SKM-1 treated with dmso at 0.1 percent for 144 hours (cell line): ENCODE measurements around the gene HOXD4.

Source experiments
- DNase-seq: peaks from one replicate; lab custom pipeline; 2025; ENCODE audit not compliant: unreplicated experiment; lab: John Stamatoyannopoulos, UW

HOXD4 gene

GRCh38 chr2:176151442-176152287, at the start of gene HOXD4:
TSS of gene HOXD4 (plus strand) at chr2:176151550. CDS start at chr2:176151634, 84 bp downstream.
- no peak for DNase-seq

GRCh38 chr2:176101842-176102241, 49.5 kb upstream of the HOXD4 start:
- no peak for DNase-seq

DNA sequence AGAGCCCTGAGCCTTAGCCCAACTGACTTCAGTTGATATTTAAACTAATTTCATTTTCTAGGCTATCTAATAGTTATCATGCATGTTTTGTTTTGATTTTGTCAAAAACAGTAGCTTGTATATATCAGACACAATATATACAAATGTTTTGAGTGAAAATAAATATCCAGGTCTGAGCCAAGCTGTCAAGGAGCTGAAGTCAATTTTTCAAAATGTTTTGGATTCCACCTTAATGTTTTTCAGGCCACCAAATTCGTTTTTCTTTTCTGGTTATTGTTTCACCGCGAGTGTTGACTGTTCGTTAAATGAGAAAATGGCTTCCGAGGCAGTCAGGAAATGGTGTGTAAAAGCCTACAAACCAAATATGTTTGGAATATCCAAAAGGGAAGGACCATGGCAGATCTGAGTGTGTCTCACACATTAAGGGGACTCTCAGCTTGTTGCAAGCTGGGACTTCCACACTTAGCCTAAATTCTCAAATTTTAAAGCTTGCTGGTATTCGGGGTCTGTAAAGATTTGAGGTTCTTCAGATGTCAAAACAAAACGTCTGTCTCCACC, 49.0 kb upstream of the HOXD4 start:
- no peak for DNase-seq

- no peak for DNase-seq
Measured at GRCh38 chr2:176103194-176103593, 48.2 kb upstream of the HOXD4 start.

GRCh38 chr2:176103742-176104315, 47.5 kb upstream of the HOXD4 start:
- no peak for DNase-seq

- no peak for DNase-seq
Measured at GRCh38 chr2:176104316-176105077, 46.9 kb upstream of the HOXD4 start.

- no peak for DNase-seq
Measured at GRCh38 chr2:176105078-176105729, 46.1 kb upstream of the HOXD4 start.

GRCh38 chr2:176105730-176106580, 45.4 kb upstream of the HOXD4 start:
- no peak for DNase-seq

DNA sequence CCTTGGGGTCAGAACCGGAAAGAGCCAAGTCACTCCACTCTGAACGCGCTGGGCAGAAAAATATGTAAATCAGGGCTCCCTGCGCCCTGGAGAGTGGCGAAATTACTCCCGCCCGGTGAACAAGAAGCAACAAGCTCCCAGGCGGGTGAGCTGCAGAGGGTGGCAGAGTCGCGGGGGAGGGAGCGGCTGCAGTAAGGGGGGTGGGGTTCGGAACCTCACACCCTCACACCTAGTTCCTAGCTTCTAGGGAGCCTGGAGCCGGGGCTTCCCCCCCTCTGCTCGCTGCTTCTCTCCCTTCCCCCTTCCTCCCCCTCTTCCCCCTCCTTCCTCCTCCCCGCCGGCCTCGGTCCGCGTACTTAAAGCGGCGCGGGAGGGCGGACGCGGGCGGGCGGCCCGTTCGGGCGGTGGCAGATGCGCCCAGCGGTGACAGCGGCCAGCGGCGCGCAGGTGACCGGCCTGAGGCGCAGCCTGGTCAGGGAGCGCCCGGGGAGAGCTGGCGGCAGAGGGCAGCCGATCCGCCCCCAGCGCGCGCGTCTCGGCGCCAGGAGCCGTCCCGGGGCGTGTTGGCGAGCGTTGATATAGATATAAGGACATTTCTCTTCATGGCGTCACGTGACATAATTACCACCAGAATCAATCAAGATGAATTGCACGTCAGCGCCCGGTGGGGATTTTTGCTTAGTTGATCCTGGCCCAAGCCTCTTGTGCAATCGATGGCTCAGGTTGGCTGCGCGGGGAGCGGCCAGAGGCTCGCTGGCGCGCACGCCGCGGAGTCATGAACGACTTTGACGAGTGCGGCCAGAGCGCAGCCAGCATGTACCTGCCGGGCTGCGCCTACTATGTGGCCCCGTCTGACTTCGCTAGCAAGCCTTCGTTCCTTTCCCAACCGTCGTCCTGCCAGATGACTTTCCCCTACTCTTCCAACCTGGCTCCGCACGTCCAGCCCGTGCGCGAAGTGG, 44.5 kb upstream of the HOXD4 start, which contains the start of gene HOXD11:
Gene HOXD11, plus strand, starts transcription at position 700 of the 959 bp plus-strand sequence. Its CDS starts 76 bp downstream, at position 776.
- DNase-seq, result no peak

- no peak for DNase-seq
Measured at GRCh38 chr2:176107731-176108181, 43.6 kb upstream of the HOXD4 start.

- DNase-seq, result no peak
Measured at GRCh38 chr2:176109192-176109901, 42.0 kb upstream of the HOXD4 start.

- DNase-seq, result no peak
Measured at GRCh38 chr2:176109946-176110345, 41.4 kb upstream of the HOXD4 start.

DNA sequence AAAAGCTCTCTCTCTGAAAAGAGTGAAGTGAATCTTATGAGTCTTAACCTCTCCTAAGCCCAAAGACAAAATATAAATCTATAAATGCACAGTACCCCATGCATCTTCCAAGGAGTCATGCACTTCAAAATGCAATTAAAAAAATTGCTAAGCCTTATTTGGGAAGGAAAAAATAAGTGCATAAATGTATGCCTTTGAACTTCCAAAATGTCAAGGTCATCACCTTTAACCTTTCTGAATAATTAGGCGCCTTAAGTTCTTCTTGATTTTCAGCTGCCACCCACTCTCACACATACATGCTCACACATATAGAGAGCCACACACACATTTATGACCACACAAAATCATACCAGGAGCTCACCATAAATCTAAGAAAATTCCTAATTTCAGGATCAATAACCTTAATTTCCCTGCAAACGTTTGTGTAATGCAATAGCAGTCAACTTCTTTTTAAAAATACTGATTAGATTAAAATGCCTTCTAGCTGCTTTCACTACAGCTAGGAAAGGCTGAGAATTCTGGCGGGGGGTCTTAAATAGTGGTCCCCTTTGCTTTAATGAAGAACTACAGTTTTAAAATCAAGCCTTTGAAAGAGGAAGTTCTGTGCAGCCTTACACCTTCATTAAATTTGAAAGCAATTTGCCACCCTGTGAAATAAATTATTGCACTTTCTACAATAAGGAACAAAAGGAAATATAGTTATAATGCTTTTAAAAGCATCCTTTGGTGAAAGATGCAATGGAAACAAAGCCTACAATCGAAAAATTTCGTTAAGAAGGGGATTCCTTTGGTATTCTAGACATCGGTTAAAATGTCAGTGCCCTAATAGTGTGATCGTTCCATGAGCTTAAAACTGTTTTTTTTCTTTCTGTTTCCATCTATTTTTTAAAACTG, 40.7 kb upstream of the HOXD4 start:
- DNase-seq, result no peak

GRCh38 chr2:176111309-176111663, 40.1 kb upstream of the HOXD4 start:
- DNase-seq, result peak; percentile 15

DNA sequence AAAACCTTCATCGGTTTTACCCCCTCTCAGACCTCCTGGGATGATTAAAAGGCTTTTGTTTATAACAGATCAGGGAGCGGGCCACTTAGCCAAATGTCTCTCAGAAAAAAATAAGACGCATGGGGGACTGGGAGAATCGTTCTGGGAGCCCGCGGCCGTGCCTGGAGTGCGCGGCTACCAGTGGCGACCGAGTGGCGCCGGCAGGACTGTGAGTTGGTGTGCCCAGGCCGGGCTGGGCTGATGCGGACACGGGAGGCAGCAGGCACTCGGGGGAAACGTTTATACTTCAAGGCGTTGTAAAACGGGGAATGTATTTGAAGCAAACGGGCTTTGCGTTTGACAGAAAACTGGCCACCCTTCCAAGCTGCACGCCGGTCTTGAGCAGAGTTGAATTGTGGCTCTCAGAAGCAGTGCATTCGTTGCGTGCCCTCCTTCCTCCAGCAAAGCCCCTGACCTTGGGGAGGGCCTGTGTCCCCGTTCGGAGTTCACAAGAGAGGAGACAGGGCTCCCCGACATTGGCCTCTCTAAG, 39.4 kb upstream of the HOXD4 start:
- DNase-seq, result no peak

GRCh38 chr2:176112375-176113302, 38.7 kb upstream of the HOXD4 start:
- no peak for DNase-seq
